ENCODE results near the gene EFNA2.

The EFNA2 gene

DNA sequence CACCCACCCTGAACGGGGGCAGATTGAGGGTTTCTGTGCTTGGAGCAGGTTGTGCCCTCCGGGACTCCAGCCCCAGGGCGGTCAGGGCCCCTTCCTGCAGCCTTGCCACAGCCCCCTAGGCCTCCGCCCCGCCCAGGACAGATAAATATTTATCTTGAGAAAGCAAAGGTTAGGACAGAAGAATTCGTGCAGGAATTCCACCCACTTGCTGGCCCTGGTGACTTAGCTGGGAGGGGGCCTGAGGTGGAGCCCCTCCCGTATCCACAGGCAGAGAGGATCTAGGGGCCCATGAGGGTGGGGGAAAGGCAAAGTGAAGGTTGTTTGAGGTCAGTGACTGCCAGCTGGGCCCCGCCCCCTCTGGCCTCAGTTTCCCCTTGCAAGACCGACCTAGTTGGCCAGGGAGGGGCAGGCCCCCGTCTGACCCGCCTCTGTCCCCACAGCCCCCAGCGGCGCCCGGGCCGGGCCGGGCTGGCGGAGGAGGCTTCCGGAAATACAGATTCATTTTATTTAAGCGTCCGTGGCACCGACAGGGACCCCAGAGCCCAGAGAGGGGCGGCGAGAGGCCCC is 32.1 kb upstream of the EFNA2 start:
- no peaks in the 10 kb centered on the region for H3K9me3 ChIP-seq
- no peaks in the 10 kb centered on the region for H3K27me3 ChIP-seq
- H3K27ac ChIP-seq, result peak overlapping the region; percentile 98
- TF ChIP-seq, protein P1, sequence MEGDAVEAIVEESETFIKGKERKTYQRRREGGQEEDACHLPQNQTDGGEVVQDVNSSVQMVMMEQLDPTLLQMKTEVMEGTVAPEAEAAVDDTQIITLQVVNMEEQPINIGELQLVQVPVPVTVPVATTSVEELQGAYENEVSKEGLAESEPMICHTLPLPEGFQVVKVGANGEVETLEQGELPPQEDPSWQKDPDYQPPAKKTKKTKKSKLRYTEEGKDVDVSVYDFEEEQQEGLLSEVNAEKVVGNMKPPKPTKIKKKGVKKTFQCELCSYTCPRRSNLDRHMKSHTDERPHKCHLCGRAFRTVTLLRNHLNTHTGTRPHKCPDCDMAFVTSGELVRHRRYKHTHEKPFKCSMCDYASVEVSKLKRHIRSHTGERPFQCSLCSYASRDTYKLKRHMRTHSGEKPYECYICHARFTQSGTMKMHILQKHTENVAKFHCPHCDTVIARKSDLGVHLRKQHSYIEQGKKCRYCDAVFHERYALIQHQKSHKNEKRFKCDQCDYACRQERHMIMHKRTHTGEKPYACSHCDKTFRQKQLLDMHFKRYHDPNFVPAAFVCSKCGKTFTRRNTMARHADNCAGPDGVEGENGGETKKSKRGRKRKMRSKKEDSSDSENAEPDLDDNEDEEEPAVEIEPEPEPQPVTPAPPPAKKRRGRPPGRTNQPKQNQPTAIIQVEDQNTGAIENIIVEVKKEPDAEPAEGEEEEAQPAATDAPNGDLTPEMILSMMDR (IDR thresholded peaks at IDR 0.05), result no peak
- H3K4me1 ChIP-seq, result peaks cover 7 to 61% (median 54%) of the 10 kb centered on the region in 4 donors
- intact Hi-C loops (cut with DNase I; ENCODE audit: low total_unique reads), result no loop called here
- H3K36me3 ChIP-seq, result peaks cover 38 to 64% (median 56%) of the 10 kb centered on the region in 3 donors
- peak in 1 of 2 donors; percentile 28 for DNase-seq
- H3K4me3 ChIP-seq, result peak overlapping the region; percentile 67 to 94

DNA sequence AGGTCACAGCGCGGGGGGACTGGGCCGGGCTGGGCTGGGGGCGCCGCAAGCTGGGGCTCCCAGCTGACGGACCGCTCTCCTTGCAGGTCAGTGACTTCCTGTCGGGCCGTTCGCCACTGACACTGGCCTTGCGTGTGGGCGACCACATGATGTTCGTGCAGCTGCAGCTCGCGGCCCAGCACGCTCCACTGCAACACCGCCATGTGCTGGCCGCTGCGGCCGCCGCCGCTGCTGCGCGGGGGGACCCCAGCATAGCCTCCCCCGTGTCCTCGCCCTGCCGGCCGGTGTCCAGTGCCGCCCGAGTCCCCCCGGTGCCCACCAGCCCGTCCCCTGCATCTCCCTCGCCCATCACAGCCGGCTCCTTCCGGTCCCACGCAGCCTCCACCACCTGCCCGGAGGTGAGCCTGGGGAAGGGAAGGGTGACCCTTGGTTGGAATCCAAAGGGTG is 31.6 kb upstream of the EFNA2 start:
- no peaks in the 10 kb centered on the region for H3K27me3 ChIP-seq
- DNase-seq, result no peak
- H3K9me3 ChIP-seq, result no peaks in the 10 kb centered on the region
- H3K36me3 ChIP-seq, result peaks cover 38 to 65% (median 56%) of the 10 kb centered on the region in 3 donors
- H3K27ac ChIP-seq, result peak overlapping the region; percentile 98
- TF ChIP-seq, protein P1 (IDR thresholded peaks at IDR 0.05), result no peak
- intact Hi-C loops (cut with DNase I; ENCODE audit: low total_unique reads), result no loop called here
- H3K4me1 ChIP-seq, result peaks cover 7 to 66% (median 60%) of the 10 kb centered on the region in 4 donors
- peak overlapping the region; percentile 67 to 94 for H3K4me3 ChIP-seq

DNA sequence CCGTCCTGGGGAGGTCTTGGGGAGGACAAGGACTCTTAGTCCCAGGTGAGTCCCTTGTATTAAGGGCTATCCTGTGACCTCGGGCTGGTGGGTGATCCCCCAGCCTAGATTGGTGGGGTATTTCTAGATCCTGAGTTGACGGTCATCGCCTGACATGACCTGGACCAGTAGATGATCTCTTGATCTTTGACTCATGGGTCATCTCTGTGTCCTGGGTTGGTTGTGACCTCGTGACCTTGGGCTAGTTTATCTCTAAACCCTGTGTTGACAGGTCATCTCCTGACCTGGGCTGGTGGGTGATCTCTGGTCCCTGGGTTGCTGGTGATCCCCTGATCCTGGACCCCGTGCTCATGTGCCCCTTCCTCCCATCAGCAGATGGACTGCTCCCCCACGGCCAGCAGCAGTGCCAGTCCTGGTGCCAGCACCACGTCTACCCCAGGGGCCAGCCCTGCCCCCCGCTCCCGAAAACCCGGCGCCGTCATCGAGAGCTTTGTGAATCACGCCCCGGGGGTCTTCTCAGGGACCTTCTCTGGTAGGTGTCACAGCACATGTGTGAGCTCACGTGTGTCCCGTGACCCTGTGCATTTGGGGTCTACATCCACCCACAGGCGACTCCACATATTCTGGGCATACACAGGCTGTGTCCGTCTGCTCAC is 31.0 kb upstream of the EFNA2 start:
- no peak for DNase-seq
- Histone ChIP-seq H3K27me3 (no peaks in the 10 kb centered on the region), H3K27ac (peak overlapping the region; percentile 98), H3K4me3 (peak overlapping the region in 1 of 2 donors; percentile 67), H3K4me1 (peaks cover 7 to 72% (median 65%) of the 10 kb centered on the region in 4 donors), H3K36me3 (peaks cover 38 to 65% (median 56%) of the 10 kb centered on the region in 3 donors), H3K9me3 (no peaks in the 10 kb centered on the region)
- intact Hi-C loops (cut with DNase I; ENCODE audit: low total_unique reads), result no loop called here
- TF ChIP-seq, protein P1 (IDR thresholded peaks at IDR 0.05), result no peak

DNA sequence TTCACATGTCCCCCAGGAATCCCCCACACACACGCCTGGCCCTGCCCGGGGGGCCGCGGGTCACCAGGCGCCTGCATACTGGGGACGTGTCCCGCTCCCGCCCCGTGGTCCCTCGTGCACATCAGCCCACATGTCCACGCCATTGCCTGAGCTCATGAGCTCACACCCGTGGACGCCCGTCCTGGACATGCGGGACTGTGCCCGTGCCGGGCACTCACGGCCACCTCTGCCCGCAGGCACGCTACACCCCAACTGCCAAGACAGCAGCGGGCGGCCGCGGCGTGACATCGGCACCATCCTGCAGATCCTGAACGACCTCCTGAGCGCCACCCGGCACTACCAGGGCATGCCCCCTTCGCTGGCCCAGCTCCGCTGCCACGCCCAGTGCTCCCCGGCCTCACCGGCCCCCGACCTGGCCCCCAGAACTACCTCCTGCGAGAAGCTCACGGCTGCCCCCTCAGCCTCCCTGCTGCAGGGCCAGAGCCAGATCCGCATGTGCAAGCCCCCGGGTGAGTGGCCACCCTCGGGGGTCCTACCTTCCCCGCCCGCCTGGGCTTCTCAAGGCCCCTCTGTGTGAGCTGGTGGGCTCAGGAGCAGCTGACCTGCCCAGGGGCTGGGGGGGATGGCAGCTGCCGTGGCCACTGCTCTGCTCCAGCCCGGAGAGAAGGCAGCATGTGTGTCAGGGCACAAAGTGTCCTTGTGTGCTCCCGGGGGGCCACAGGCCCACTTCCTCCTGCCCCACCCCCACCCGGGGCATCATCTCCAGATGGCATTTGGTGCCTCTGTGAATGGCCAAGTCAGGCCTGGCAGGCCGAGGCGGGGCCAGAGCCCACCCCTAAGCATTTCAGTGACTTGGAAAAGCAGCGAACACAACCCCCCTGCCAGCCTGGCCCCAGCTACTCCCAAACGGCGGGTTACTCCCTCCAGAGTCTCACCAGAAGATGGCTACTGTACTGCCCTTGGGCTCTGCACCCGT is 30.2 kb upstream of the EFNA2 start:
- intact Hi-C loops (cut with DNase I; ENCODE audit: low total_unique reads), result no loop called here
- Histone ChIP-seq H3K27ac (peak overlapping the region; percentile 98), H3K9me3 (no peaks in the 10 kb centered on the region), H3K36me3 (peaks cover 38 to 62% (median 56%) of the 10 kb centered on the region in 3 donors), H3K4me1 (peaks cover 7 to 80% (median 73%) of the 10 kb centered on the region in 4 donors), H3K27me3 (no peaks in the 10 kb centered on the region), H3K4me3 (no peak overlapping the region)
- no peak for DNase-seq
- TF ChIP-seq, protein P1 (IDR thresholded peaks at IDR 0.05), result no peak

DNA sequence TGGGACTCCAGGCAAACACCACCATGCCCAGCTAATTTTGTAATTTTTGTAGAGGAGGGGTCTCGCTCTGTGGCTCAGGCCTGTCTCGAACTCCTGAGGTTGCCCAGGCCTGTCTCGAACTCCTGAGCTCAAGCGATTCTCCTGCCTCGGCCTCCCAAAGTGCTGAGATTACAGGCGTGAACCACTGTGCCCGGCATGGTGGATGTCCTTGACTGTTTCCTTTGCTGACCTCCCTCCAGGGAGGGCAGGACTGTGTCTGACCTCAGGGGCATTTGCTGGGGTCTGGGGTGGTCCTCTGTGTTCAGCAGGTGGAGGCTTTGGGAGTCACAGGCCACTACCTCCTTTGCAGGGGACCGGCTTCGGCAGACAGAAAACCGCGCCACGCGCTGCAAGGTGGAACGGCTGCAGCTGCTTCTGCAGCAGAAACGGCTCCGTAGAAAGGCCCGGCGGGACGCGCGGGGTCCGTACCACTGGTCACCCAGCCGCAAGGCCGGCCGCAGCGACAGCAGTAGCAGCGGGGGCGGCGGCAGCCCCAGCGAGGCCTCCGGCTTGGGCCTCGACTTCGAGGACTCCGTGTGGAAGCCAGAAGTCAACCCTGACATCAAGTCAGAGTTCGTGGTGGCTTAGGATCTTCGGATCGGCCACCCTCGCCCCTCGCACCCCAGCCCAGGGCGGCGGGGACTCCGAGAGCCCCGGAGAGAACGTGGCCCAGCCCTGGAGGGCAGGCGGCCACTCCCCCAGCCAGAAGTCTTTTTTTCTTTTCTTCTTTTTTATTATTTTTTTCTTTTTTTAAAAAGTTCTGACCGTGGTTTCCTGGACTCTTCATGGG is 28.8 kb upstream of the EFNA2 start:
- no peak overlapping the region for H3K4me3 ChIP-seq
- H3K36me3 ChIP-seq, result peaks cover 34 to 52% (median 50%) of the 10 kb centered on the region in 3 donors
- no peaks in the 10 kb centered on the region for H3K9me3 ChIP-seq
- peak overlapping the region; percentile 95 to 98 for H3K27ac ChIP-seq
- TF ChIP-seq, protein P1 (IDR thresholded peaks at IDR 0.05), result no peak
- H3K4me1 ChIP-seq, result peaks cover 12 to 86% (median 78%) of the 10 kb centered on the region in 4 donors
- DNase-seq, result no peak
- intact Hi-C loops (cut with DNase I; ENCODE audit: low total_unique reads), result no loop called here
- no peaks in the 10 kb centered on the region for H3K27me3 ChIP-seq
